Activated naive CD4-positive, alpha-beta T cell treated with anti-CD3 and anti-CD28 coated beads, Interleukin-2, amount 10 ng/mL, durations not matched to agents 7 days and 5 days (primary cell): ENCODE data around the gene PRPH.
"Not testable (repeated sequence)": the region's sequence is repeated elsewhere in the genome, so short reads cannot be mapped to it uniquely, and the experiment has no call there.

Experiments used
- CTCF ChIA-PET: fragments of 350-600 bp; sonication (Branson Sonifier 250); formaldehyde crosslinking; loops from one replicate; lab custom pipeline; 2021; ENCODE audit warnings: antibody characterized with exemption; lab: Charles Lee
- DNase-seq: peaks from one replicate; pipeline ENCODE4 v3.0.0-alpha.2; 2020
- H3K27ac Mint-ChIP-seq: one replicate; pipeline ENCODE4 v1.8.0; 2021; ENCODE audit warnings: mild to moderate bottlenecking, moderate library complexity, mixed read lengths
- H3K27me3 Mint-ChIP-seq: one replicate; pipeline ENCODE4 v1.8.0; 2021; ENCODE audit warnings: mild to moderate bottlenecking, mixed read lengths
- H3K36me3 Mint-ChIP-seq: one replicate; pipeline ENCODE4 v1.8.0; 2021; ENCODE audit warnings: mixed read lengths
- H3K4me1 Mint-ChIP-seq: one replicate; pipeline ENCODE4 v1.8.0; 2021; ENCODE audit warnings: mixed read lengths
- H3K4me3 Mint-ChIP-seq: one replicate; pipeline ENCODE4 v1.8.0; 2021; ENCODE audit warnings: mild to moderate bottlenecking, moderate library complexity, mixed read lengths
- H3K9me3 Mint-ChIP-seq: one replicate; pipeline ENCODE4 v1.8.0; 2021; ENCODE audit warnings: mixed read lengths

The PRPH gene

DNA sequence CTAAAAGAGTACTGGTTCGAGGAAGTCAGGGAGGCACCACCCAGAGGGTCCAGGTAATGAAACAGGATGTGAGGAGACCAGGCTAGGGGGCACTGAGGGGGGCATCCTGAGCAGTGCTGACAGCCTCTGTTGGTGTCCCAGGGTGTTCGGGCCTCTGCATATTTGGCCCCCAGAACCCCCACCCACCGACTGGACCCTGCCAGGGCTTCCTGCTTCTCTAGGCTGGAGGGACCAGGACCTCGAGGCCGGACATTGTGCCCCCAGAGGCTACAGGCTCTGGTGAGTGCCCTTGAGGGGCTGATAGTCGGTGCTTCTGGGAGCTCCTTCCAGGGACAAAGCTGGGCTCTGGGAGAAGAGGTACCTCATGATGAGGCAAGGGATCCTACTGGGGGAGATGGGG, 30.7 kb downstream of the PRPH start:
- H3K36me3 Mint-ChIP-seq, result peaks cover 43% of the 10 kb centered on the region
- CTCF ChIA-PET, result interaction anchor here (1.1 to 1.6 kb wide), 3 partner anchors 16 to 37 kb away, joined by 3 to 5 read pairs (median 4); no protein-coding TSS in a partner anchor
- no peak for DNase-seq
- peaks cover 40% of the 10 kb centered on the region for H3K4me1 Mint-ChIP-seq
- H3K27ac Mint-ChIP-seq, result no peak overlapping the region
- no peak overlapping the region for H3K4me3 Mint-ChIP-seq
- no peaks in the 10 kb centered on the region for H3K27me3 Mint-ChIP-seq
- H3K9me3 Mint-ChIP-seq, result no peaks in the 10 kb centered on the region

DNA sequence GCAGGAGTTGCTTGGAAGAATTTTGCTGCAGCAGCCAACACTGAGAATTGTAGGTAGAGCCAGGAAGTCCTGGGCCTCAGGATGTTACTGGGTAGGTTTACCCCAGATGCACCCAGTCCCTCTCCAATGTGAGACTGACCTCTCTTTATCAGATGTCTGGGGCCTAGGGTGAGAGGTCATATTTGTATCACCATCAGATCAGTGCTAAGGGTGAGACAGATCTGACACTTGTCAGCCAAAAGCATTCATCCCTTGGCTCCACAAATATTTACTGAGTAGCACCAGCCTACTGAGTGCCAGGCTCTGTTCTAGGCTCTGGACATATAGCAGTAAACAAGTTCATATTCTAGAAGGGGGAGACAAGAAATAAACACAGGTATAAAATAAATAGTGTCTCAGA, 32.4 kb downstream of the PRPH start:
- Mint-ChIP-seq H3K9me3 (no peaks in the 10 kb centered on the region), H3K27ac (no peak overlapping the region), H3K4me3 (no peak overlapping the region), H3K27me3 (peaks cover 9% of the 10 kb centered on the region), H3K4me1 (peaks cover 29% of the 10 kb centered on the region), H3K36me3 (peaks cover 59% of the 10 kb centered on the region)
- DNase-seq, result no peak
- CTCF ChIA-PET, result no interaction called here

DNA sequence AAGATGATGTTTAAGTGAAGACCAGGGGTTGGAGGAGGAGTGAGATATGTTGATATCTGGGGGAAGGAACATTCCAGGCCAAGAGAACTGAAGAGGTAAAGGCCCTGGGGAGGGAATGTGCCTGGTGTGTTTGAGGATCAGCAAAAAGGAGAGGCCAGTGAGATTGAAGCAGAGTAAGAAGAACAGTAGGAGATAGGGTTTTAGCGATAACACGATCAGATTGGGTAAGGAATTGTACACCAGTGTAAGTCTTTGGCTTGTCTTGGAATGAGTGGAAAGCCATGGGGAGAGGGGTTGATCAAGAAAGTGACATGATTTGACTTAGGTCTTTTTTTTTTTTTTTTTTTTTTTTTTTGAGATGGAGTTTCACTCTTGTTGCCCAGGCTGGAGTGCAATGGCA, 32.9 kb downstream of the PRPH start:
- CTCF ChIA-PET, result no interaction called here
- Mint-ChIP-seq H3K27ac (no peak overlapping the region), H3K4me3 (no peak overlapping the region), H3K27me3 (peaks cover 14% of the 10 kb centered on the region), H3K4me1 (peaks cover 26% of the 10 kb centered on the region), H3K36me3 (peaks cover 59% of the 10 kb centered on the region), H3K9me3 (no peaks in the 10 kb centered on the region)
- DNase-seq, result no peak

- no peak for DNase-seq
- no peak overlapping the region for H3K27ac Mint-ChIP-seq
- H3K36me3 Mint-ChIP-seq, result peaks cover 52% of the 10 kb centered on the region
- peaks cover 23% of the 10 kb centered on the region for H3K27me3 Mint-ChIP-seq
- peaks cover 21% of the 10 kb centered on the region for H3K4me1 Mint-ChIP-seq
- CTCF ChIA-PET, result interaction anchor here (1.4 to 3.7 kb wide), 2 partner anchors 19 to 29 kb away, joined by 4 to 17 read pairs; no protein-coding TSS in a partner anchor
- no peaks in the 10 kb centered on the region for H3K9me3 Mint-ChIP-seq
- no peak overlapping the region for H3K4me3 Mint-ChIP-seq
Observed at GRCh38 chr12:49328816-49329215, 33.9 kb downstream of the PRPH start.

GRCh38 chr12:49330032-49330619, 35.2 kb downstream of the PRPH start:
- Mint-ChIP-seq H3K4me3 (no peak overlapping the region), H3K9me3 (no peaks in the 10 kb centered on the region), H3K27ac (no peak overlapping the region), H3K36me3 (peaks cover 47% of the 10 kb centered on the region), H3K27me3 (peaks cover 36% of the 10 kb centered on the region), H3K4me1 (peaks cover 16% of the 10 kb centered on the region)
- DNase-seq, result no peak
- CTCF ChIA-PET, result interaction anchor here (1.5 to 3.7 kb wide), 3 partner anchors 13 to 45 kb away, joined by 6 to 17 read pairs (median 6); no protein-coding TSS in a partner anchor

- CTCF ChIA-PET, result interaction anchor here (0.8 to 3.7 kb wide), 13 partner anchors 8 to 431 kb away, joined by 3 to 30 read pairs (median 8); partner anchors contain the start of genes DNAJC22, KCNH3, PRPH and TROAP
- H3K27me3 Mint-ChIP-seq, result peaks cover 43% of the 10 kb centered on the region
- H3K27ac Mint-ChIP-seq, result no peak overlapping the region
- no peak overlapping the region for H3K4me3 Mint-ChIP-seq
- no peaks in the 10 kb centered on the region for H3K9me3 Mint-ChIP-seq
- peaks cover 15% of the 10 kb centered on the region for H3K4me1 Mint-ChIP-seq
- peaks cover 45% of the 10 kb centered on the region for H3K36me3 Mint-ChIP-seq
- DNase-seq, result no peak
Observed at GRCh38 chr12:49330631-49331379, 35.9 kb downstream of the PRPH start.

- no peak overlapping the region for H3K4me3 Mint-ChIP-seq
- peaks cover 12% of the 10 kb centered on the region for H3K4me1 Mint-ChIP-seq
- no peak overlapping the region for H3K27ac Mint-ChIP-seq
- peaks cover 38% of the 10 kb centered on the region for H3K36me3 Mint-ChIP-seq
- no peaks in the 10 kb centered on the region for H3K9me3 Mint-ChIP-seq
- no peak for DNase-seq
- CTCF ChIA-PET, result interaction anchor here (0.7 to 3.7 kb wide), 14 partner anchors 9 to 430 kb away, joined by 3 to 30 read pairs (median 8); partner anchors contain the start of genes DNAJC22, KCNH3, PRPH and TROAP
- H3K27me3 Mint-ChIP-seq, result peaks cover 51% of the 10 kb centered on the region
Observed at GRCh38 chr12:49331380-49332222, 36.7 kb downstream of the PRPH start.

- H3K4me3 Mint-ChIP-seq, result no peak overlapping the region
- no peak for DNase-seq
- H3K36me3 Mint-ChIP-seq, result peaks cover 31% of the 10 kb centered on the region
- H3K9me3 Mint-ChIP-seq, result no peaks in the 10 kb centered on the region
- H3K27ac Mint-ChIP-seq, result no peak overlapping the region
- H3K27me3 Mint-ChIP-seq, result peaks cover 60% of the 10 kb centered on the region
- CTCF ChIA-PET, result interaction anchor here (1.2 to 3.7 kb wide), 12 partner anchors 10 to 430 kb away, joined by 3 to 30 read pairs (median 12); partner anchors contain the start of genes DNAJC22, KCNH3, PRPH and TROAP
- H3K4me1 Mint-ChIP-seq, result peaks cover 18% of the 10 kb centered on the region
Observed at GRCh38 chr12:49332441-49332861, 37.5 kb downstream of the PRPH start.

DNA sequence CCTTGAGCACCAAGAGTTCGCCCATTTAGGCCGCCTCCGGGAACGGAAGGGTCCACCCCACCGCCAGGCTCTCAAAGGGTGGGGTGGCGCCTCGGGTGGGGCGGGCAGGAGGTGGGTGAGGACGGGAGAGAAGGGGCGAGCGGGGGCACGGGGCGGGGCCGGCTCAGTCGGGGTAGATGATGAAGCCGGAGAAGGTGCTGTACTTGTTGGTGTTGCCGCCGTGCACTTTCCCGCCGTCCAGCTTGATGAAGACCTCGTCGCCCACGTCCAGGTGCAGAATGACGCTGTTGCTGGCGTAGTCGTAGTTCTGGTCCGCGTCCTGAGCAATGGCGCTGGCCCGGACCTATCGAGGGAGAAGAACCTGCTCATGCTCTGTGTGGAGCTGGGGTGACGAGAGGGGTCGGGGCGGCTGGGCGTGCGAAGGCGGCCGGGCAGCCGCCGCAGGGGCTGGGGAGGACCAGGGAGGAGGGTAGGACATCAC, 38.0 kb downstream of the PRPH start:
- Mint-ChIP-seq H3K4me1 (peaks cover 22% of the 10 kb centered on the region), H3K9me3 (no peaks in the 10 kb centered on the region), H3K4me3 (no peak overlapping the region), H3K27me3 (peaks cover 64% of the 10 kb centered on the region), H3K36me3 (peaks cover 27% of the 10 kb centered on the region), H3K27ac (no peak overlapping the region)
- CTCF ChIA-PET, result interaction anchor here (2.1 to 3.3 kb wide), 4 partner anchors 9 to 44 kb away, joined by 15 to 30 read pairs (median 24); partner anchors contain the start of genes DNAJC22 and PRPH
- DNase-seq, result no peak

GRCh38 chr12:49333778-49334177, 38.8 kb downstream of the PRPH start:
- not testable (repeated sequence) for H3K4me3 Mint-ChIP-seq, H3K9me3 Mint-ChIP-seq, DNase-seq, H3K27ac Mint-ChIP-seq
- Mint-ChIP-seq H3K4me1 (peaks cover 23% of the 10 kb centered on the region), H3K27me3 (peaks cover 73% of the 10 kb centered on the region), H3K36me3 (peaks cover 27% of the 10 kb centered on the region)
- CTCF ChIA-PET, result interaction anchor here (3.1 to 3.3 kb wide), 3 partner anchors 8 to 38 kb away, joined by 20 to 30 read pairs (median 29); partner anchors contain the start of genes DNAJC22 and PRPH

- H3K36me3 Mint-ChIP-seq, result peaks cover 27% of the 10 kb centered on the region
- CTCF ChIA-PET, result interaction anchor here (3.2 to 4.8 kb wide), 3 partner anchors 13 to 38 kb away, joined by 20 to 29 read pairs (median 27); partner anchors contain the start of genes DNAJC22 and PRPH
- no peaks in the 10 kb centered on the region for H3K9me3 Mint-ChIP-seq
- H3K4me3 Mint-ChIP-seq, result no peak overlapping the region
- H3K4me1 Mint-ChIP-seq, result peaks cover 23% of the 10 kb centered on the region
- no peak overlapping the region for H3K27ac Mint-ChIP-seq
- H3K27me3 Mint-ChIP-seq, result peaks cover 77% of the 10 kb centered on the region
- no peak for DNase-seq
Observed at GRCh38 chr12:49334226-49334625, 39.3 kb downstream of the PRPH start.

DNA sequence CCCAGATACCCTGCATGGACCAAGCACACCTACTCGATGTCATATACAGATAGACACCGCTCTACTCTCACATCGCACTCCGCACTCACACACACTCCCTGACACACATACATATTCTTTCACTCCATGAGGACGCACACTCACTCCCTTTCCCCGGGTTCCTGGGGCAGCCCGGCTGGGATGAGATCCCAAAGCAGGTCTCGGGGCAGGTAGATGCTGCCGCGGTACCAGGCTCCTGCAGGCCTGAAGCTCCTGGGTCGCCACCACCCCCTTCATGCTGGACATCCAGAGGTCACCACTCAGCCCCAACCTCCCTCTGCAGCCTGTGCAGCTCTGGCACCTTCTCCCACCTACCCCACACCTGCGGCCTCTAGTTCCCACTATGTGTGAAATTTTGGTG, 39.7 kb downstream of the PRPH start:
- CTCF ChIA-PET, result interaction anchor here (1.0 to 4.8 kb wide), 4 partner anchors 13 to 246 kb away, joined by 3 to 27 read pairs (median 12); partner anchors contain the start of genes DNAJC22 and PRPH
- Mint-ChIP-seq H3K9me3 (no peaks in the 10 kb centered on the region), H3K4me1 (peaks cover 23% of the 10 kb centered on the region), H3K36me3 (peaks cover 22% of the 10 kb centered on the region), H3K27me3 (peaks cover 82% of the 10 kb centered on the region), H3K27ac (peak overlapping the region; percentile 53), H3K4me3 (no peak overlapping the region)
- DNase-seq, result no peak
